ENCODE data around the gene ADAMTS7. TPM values are rescaled to one million over a fixed set of nuclear protein-coding genes. Genes with fewer than 3 reads are reported as not detected.
"Not testable (repeated sequence)": the region's sequence is repeated elsewhere in the genome, so short reads cannot be mapped to it uniquely, and the experiment has no call there.

ADAMTS7 gene
- total RNA-seq, 1 donor from 2014 or later = 19.2 TPM

DNA sequence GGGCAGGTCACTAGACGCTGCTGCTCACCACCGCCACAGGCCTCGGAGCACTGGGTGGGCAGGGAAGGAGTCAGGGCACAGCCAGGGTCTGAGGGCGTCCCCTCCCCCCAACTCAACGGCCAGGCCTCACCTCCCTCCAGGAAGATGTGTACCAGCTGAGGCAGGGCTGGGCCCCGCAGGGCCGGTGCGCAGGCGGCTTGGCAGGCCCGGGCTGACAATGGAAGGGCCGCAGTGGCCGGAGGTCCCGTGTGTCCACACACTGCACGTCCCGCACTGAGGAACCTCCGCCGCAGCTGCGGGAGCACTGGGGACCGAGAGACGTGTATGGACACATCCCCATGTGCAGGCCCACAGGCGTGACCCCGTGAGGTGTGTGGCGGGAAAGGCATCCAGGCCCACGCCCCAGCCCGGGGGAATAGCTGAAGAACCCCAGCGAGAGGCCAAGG lies 47.4 kb downstream of the ADAMTS7 start:
- Histone ChIP-seq H3K4me1 (peaks cover 7% of the 10 kb centered on the region), H3K27me3 (no peaks in the 10 kb centered on the region), H4K20me1 (ENCODE audit: low read depth) (no peaks in the 10 kb centered on the region), H3F3A (ENCODE audit: low read depth) (no peaks in the 10 kb centered on the region), H3K79me2 (ENCODE audit: low read depth) (no peaks in the 10 kb centered on the region), H3K27ac (no peak overlapping the region), H3K36me3 (no peaks in the 10 kb centered on the region), H3K4me2 (no peak overlapping the region), H3K4me3 (no peak overlapping the region), H2AFZ (replicated peaks) (no peak overlapping the region), H3K9ac (no peak overlapping the region), H3K9me3 (ENCODE audit: low read depth) (no peaks in the 10 kb centered on the region)
- Mint-ChIP-seq H3K27me3 (ENCODE audit: insufficient read depth, low read depth) (peaks cover 3% of the 10 kb centered on the region), H3K4me3 (no peak overlapping the region), H3K27ac (no peak overlapping the region), H3K9me3 (no peaks in the 10 kb centered on the region), H3K4me1 (peaks cover 5% of the 10 kb centered on the region), H3K36me3 (peaks cover 2% of the 10 kb centered on the region)
- TF ChIP-seq CTCF (IDR thresholded peaks at IDR 0.05) = no peak
- TF ChIP-seq EZH2 (IDR thresholded peaks at IDR 0.05) = no peak
- no peak for TF ChIP-seq EZH2phosphoT487 (IDR thresholded peaks at IDR 0.05)
- no peak for DNase-seq (ENCODE audit: low spot score)

DNA sequence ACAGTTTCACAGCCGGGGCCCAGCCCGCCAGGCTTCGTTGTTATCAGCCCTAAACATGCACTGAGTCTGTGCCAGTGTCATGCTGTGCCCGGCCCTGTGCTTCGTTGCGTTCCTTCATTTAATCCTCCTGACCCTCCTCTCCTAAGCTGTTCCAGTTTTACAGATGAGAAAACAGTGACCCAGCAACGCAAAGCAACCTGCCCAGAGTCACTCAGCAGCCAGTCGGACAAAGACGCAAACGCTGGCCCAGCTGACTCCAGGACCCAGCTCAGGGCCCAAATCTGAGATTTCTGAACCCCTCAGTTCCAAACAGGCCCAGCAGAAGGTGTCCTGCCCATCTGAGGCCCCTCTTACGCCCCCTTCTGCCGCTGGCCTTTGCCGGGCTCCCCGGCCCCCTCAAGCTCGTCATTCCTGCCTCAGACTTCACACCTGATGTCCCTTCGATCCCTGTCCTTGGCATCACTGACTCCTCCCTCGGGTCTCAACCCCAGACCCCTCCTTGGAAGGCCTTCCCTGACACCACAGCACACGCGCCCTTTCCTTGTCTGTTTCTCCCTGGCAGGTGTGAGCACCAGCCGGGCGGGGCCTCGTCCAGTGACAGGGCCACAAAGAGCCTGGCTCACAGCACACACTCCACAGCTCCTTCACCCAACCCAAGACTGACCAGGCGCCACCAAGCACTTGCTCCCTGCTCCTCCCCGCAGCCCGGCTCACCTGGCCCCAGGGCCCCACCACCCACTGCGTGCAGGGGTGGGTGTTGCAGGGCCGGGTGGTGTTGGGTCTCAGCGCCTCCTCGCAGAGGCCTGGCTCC lies 48.1 kb downstream of the ADAMTS7 start:
- H3K36me3 ChIP-seq = no peaks in the 10 kb centered on the region
- no peak for TF ChIP-seq EZH2phosphoT487 (IDR thresholded peaks at IDR 0.05)
- no peak for TF ChIP-seq CTCF (IDR thresholded peaks at IDR 0.05)
- no peak for TF ChIP-seq EZH2 (IDR thresholded peaks at IDR 0.05)
- H3F3A ChIP-seq (ENCODE audit: low read depth) = no peaks in the 10 kb centered on the region
- no peaks in the 10 kb centered on the region for H3K9me3 Mint-ChIP-seq
- H3K4me3 ChIP-seq = no peak overlapping the region
- peaks cover 2% of the 10 kb centered on the region for H3K36me3 Mint-ChIP-seq
- H3K4me2 ChIP-seq = no peak overlapping the region
- no peaks in the 10 kb centered on the region for H3K27me3 ChIP-seq
- H3K79me2 ChIP-seq (ENCODE audit: low read depth) = no peaks in the 10 kb centered on the region
- peaks cover 7% of the 10 kb centered on the region for H3K4me1 ChIP-seq
- H3K27ac Mint-ChIP-seq = peak overlapping the region; percentile 23
- H3K27me3 Mint-ChIP-seq (ENCODE audit: insufficient read depth, low read depth) = peaks cover 3% of the 10 kb centered on the region
- H3K9ac ChIP-seq = no peak overlapping the region
- H3K9me3 ChIP-seq (ENCODE audit: low read depth) = no peaks in the 10 kb centered on the region
- H3K4me3 Mint-ChIP-seq = no peak overlapping the region
- H3K27ac ChIP-seq = no peak overlapping the region
- DNase-seq (ENCODE audit: low spot score) = no peak
- no peaks in the 10 kb centered on the region for H4K20me1 ChIP-seq (ENCODE audit: low read depth)
- no peak overlapping the region for H2AFZ ChIP-seq (replicated peaks)
- H3K4me1 Mint-ChIP-seq = peaks cover 3% of the 10 kb centered on the region

- not testable (repeated sequence) for H3F3A ChIP-seq (ENCODE audit: low read depth); H3K79me2 ChIP-seq (ENCODE audit: low read depth); H3K27ac ChIP-seq; H2AFZ ChIP-seq (replicated peaks); H3K9ac ChIP-seq; H3K4me1 Mint-ChIP-seq; H3K36me3 Mint-ChIP-seq; H3K9me3 Mint-ChIP-seq; H4K20me1 ChIP-seq (ENCODE audit: low read depth); H3K36me3 ChIP-seq; H3K4me3 ChIP-seq; H3K4me1 ChIP-seq; H3K4me3 Mint-ChIP-seq; H3K27me3 Mint-ChIP-seq (ENCODE audit: insufficient read depth, low read depth); H3K4me2 ChIP-seq; DNase-seq (ENCODE audit: low spot score); H3K27ac Mint-ChIP-seq; H3K9me3 ChIP-seq (ENCODE audit: low read depth); H3K27me3 ChIP-seq
These were observed 48.8 kb downstream of the ADAMTS7 start for GRCh38 chr15:78762386-78762961.

GRCh38 chr15:78761891-78762385 lies 49.3 kb downstream of the ADAMTS7 start:
- H3K36me3 Mint-ChIP-seq = peaks cover 2% of the 10 kb centered on the region
- H3F3A ChIP-seq (ENCODE audit: low read depth) = no peaks in the 10 kb centered on the region
- no peak overlapping the region for H2AFZ ChIP-seq (replicated peaks)

GRCh38 chr15:78761475-78761874 lies 49.8 kb downstream of the ADAMTS7 start:
- H3K36me3 Mint-ChIP-seq; H3K9me3 Mint-ChIP-seq; H3K4me3 Mint-ChIP-seq; H3K27ac ChIP-seq; H3K36me3 ChIP-seq; H3K4me3 ChIP-seq; H3K27ac Mint-ChIP-seq; H3K79me2 ChIP-seq (ENCODE audit: low read depth); H3K4me2 ChIP-seq; H3F3A ChIP-seq (ENCODE audit: low read depth); H3K4me1 Mint-ChIP-seq; H3K9me3 ChIP-seq (ENCODE audit: low read depth); H3K27me3 ChIP-seq; H3K27me3 Mint-ChIP-seq (ENCODE audit: insufficient read depth, low read depth); H3K9ac ChIP-seq; DNase-seq (ENCODE audit: low spot score); H3K4me1 ChIP-seq; H4K20me1 ChIP-seq (ENCODE audit: low read depth); H2AFZ ChIP-seq (replicated peaks): not testable (repeated sequence)

More at GRCh38 chr15:78761891-78762385, 49.3 kb downstream of the ADAMTS7 start:
- H3K27ac Mint-ChIP-seq = no peak overlapping the region
- DNase-seq (ENCODE audit: low spot score) = no peak
- peaks cover 7% of the 10 kb centered on the region for H3K4me1 ChIP-seq
- peaks cover 3% of the 10 kb centered on the region for H3K27me3 Mint-ChIP-seq (ENCODE audit: insufficient read depth, low read depth)
- H3K9me3 Mint-ChIP-seq = no peaks in the 10 kb centered on the region
- H3K4me3 ChIP-seq = no peak overlapping the region
- H3K4me3 Mint-ChIP-seq = no peak overlapping the region
- no peaks in the 10 kb centered on the region for H4K20me1 ChIP-seq (ENCODE audit: low read depth)
- peaks cover 3% of the 10 kb centered on the region for H3K4me1 Mint-ChIP-seq
- no peak overlapping the region for H3K9ac ChIP-seq
- no peak for TF ChIP-seq CTCF (IDR thresholded peaks at IDR 0.05)
- no peak for TF ChIP-seq EZH2phosphoT487 (IDR thresholded peaks at IDR 0.05)
- TF ChIP-seq EZH2 (IDR thresholded peaks at IDR 0.05) = no peak
- no peaks in the 10 kb centered on the region for H3K27me3 ChIP-seq
- no peaks in the 10 kb centered on the region for H3K79me2 ChIP-seq (ENCODE audit: low read depth)
- H3K27ac ChIP-seq = no peak overlapping the region
- no peak overlapping the region for H3K4me2 ChIP-seq
- H3K36me3 ChIP-seq = no peaks in the 10 kb centered on the region
- H3K9me3 ChIP-seq (ENCODE audit: low read depth) = no peaks in the 10 kb centered on the region
